Stimulated activated CD8-positive, alpha-beta memory T cell treated with anti-CD3 and anti-CD28 coated beads, Interleukin-12 subunit alpha, Interleukin-12 subunit beta, amount 100 ng/mL, for 24 hours (primary cell): ENCODE data around the gene KLK1.

Source experiments
- DNase-seq: peaks from one replicate; pipeline ENCODE4 v3.0.0-alpha.2; 2020; ENCODE audit errors: extremely low read depth

Gene KLK1

DNA sequence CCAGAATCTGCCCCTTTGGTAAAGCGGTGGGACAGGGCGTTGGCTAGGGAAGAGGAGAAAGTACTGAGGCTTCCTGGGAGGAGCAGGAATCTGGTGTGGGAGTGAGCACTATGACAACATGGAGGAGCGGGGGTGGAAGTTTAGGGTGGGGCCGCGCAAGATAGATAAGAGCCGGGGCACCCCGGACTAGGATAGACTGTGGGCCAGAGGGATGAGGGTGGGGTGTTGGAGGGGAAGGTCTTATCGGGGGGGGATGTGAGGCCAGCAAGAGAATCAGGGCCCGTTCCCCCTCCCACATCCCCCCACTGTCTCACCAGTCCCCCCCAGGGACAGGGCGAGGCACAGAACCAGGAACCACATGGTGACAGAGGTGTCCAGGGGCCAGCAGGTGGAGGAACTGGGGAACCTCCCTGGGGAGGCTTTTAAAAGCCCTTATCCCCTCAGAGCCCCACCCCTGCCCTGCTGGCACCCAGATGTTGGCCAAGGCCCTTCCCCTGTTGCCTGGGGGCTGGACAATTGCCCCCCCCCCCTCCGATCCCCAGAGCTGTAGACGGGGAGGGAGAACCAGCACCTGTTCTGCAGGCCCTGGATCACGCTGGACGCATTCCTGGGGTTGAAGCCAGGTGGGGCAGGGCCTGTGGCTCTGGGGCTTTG lies at the start of gene KLK1:
KLK1 (minus strand) TSS at position 399 of the 654 bp plus-strand sequence; CDS start at position 360, 39 bp downstream.
- no peak for DNase-seq

DNA sequence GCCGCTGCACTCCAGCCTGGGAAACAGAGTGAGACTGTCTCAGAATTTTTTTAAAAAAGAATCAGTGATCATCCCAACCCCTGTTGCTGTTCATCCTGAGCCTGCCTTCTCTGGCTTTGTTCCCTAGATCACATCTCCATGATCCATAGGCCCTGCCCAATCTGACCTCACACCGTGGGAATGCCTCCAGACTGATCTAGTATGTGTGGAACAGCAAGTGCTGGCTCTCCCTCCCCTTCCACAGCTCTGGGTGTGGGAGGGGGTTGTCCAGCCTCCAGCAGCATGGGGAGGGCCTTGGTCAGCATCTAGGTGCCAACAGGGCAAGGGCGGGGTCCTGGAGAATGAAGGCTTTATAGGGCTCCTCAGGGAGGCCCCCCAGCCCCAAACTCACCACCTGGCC lies 49.5 kb upstream of the KLK1 start, which contains the start of gene KLK2:
KLK2 (plus strand) TSS at position 384 of the 400 bp plus-strand sequence. CDS start 35 bp downstream, outside the sequence.
- no peak for DNase-seq

DNA sequence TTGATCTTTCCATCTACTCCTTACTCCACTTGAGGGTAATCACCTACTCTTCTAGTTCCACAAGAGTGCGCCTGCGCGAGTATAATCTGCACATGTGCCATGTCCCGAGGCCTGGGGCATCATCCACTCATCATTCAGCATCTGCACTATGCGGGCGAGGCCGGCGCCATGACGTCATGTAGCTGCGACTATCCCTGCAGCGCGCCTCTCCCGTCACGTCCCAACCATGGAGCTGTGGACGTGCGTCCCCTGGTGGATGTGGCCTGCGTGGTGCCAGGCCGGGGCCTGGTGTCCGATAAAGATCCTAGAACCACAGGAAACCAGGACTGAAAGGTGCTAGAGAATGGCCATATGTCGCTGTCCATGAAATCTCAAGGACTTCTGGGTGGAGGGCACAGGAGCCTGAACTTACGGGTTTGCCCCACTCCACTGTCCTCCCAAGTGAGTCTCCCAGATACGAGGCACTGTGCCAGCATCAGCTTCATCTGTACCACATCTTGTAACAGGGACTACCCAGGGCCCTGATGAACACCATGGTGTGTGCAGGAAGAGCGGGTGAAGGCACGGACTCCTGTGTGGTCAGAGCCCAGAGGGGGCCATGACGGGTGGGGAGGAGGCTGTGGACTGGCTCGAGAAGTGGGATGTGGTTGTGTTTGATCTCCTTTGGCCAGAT lies 47.0 kb upstream of the KLK1 start:
- no peak for DNase-seq

DNA sequence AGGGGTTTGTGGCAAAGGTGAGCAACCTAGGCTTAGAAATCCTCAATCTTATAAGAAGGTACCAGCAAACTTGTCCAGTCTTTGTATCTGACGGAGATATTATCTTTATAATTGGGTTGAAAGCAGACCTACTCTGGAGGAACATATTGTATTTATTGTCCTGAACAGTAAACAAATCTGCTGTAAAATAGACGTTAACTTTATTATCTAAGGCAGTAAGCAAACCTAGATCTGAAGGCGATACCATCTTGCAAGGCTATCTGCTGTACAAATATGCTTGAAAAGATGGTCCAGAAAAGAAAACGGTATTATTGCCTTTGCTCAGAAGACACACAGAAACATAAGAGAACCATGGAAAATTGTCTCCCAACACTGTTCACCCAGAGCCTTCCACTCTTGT lies 45.9 kb upstream of the KLK1 start:
- DNase-seq = no peak

DNA sequence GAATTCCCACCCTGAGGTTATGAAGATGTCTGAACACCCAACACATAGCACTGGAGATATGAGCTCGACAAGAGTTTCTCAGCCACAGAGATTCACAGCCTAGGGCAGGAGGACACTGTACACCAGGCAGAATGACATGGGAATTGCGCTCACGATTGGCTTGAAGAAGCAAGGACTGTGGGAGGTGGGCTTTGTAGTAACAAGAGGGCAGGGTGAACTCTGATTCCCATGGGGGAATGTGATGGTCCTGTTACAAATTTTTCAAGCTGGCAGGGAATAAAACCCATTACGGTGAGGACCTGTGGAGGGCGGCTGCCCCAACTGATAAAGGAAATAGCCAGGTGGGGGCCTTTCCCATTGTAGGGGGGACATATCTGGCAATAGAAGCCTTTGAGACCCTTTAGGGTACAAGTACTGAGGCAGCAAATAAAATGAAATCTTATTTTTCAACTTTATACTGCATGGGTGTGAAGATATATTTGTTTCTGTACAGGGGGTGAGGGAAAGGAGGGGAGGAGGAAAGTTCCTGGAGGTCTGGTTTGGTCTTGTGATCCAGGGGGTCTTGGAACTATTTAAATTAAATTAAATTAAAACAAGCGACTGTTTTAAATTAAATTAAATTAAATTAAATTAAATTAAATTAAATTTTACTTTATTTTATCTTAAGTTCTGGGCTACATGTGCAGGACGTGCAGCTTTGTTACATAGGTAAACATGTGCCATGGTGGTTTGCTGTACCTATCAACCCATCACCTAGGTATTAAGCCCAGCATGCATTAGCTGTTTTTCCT lies 38.1 kb upstream of the KLK1 start:
- no peak for DNase-seq

DNA sequence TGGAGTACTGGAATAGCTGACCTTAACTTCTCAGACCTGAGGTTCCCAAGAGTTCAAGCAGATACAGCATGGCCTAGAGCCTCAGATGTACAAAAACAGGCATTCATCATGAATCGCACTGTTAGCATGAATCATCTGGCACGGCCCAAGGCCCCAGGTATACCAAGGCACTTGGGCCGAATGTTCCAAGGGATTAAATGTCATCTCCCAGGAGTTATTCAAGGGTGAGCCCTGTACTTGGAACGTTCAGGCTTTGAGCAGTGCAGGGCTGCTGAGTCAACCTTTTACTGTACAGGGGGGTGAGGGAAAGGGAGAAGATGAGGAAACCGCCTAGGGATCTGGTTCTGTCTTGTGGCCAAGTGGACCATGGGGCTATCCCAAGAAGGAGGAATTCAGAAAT lies 37.4 kb upstream of the KLK1 start:
- no peak for DNase-seq

DNA sequence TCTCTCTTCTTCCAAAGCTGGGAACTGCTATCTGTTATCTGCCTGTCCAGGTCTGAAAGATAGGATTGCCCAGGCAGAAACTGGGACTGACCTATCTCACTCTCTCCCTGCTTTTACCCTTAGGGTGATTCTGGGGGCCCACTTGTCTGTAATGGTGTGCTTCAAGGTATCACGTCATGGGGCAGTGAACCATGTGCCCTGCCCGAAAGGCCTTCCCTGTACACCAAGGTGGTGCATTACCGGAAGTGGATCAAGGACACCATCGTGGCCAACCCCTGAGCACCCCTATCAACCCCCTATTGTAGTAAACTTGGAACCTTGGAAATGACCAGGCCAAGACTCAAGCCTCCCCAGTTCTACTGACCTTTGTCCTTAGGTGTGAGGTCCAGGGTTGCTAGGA lies 36.3 kb upstream of the KLK1 start:
- DNase-seq = no peak

DNA sequence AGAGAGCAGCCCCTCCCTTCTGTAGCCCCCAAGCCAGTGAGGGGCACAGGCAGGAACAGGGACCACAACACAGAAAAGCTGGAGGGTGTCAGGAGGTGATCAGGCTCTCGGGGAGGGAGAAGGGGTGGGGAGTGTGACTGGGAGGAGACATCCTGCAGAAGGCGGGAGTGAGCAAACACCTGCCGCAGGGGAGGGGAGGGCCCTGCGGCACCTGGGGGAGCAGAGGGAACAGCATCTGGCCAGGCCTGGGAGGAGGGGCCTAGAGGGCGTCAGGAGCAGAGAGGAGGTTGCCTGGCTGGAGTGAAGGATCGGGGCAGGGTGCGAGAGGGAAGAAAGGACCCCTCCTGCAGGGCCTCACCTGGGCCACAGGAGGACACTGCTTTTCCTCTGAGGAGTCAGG lies 35.3 kb upstream of the KLK1 start:
- DNase-seq = no peak

DNA sequence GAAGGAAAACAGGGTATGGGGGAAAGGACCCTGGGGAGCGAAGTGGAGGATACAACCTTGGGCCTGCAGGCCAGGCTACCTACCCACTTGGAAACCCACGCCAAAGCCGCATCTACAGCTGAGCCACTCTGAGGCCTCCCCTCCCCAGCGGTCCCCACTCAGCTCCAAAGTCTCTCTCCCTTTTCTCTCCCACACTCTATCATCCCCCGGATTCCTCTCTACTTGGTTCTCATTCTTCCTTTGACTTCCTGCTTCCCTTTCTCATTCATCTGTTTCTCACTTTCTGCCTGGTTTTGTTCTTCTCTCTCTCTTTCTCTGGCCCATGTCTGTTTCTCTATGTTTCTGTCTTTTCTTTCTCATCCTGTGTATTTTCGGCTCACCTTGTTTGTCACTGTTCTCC lies 33.8 kb upstream of the KLK1 start:
- DNase-seq = no peak

DNA sequence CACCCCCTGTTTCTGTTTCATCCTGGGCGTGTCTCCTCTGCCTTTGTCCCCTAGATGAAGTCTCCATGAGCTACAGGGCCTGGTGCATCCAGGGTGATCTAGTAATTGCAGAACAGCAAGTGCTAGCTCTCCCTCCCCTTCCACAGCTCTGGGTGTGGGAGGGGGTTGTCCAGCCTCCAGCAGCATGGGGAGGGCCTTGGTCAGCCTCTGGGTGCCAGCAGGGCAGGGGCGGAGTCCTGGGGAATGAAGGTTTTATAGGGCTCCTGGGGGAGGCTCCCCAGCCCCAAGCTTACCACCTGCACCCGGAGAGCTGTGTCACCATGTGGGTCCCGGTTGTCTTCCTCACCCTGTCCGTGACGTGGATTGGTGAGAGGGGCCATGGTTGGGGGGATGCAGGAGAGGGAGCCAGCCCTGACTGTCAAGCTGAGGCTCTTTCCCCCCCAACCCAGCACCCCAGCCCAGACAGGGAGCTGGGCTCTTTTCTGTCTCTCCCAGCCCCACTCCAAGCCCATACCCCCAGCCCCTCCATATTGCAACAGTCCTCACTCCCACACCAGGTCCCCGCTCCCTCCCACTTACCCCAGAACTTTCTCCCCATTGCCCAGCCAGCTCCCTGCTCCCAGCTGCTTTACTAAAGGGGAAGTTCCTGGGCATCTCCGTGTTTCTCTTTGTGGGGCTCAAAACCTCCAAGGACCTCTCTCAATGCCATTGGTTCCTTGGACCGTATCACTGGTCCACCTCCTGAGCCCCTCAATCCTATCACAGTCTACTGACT lies 31.2 kb upstream of the KLK1 start, which contains the start of gene KLK3:
KLK3 (plus strand) TSS at position 280 of the 775 bp plus-strand sequence; CDS start at position 321, 41 bp downstream.
- no peak for DNase-seq

DNA sequence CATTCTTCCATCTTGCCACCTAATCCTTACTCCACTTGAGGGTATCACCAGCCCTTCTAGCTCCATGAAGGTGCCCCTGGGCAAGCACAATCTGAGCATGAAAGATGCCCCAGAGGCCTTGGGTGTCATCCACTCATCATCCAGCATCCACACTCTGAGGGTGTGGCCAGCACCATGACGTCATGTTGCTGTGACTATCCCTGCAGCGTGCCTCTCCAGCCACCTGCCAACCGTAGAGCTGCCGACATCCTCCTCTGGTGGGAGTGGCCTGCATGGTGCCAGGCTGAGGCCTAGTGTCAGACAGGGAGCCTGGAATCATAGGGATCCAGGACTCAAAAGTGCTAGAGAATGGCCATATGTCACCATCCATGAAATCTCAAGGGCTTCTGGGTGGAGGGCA lies 28.0 kb upstream of the KLK1 start:
- no peak for DNase-seq

DNA sequence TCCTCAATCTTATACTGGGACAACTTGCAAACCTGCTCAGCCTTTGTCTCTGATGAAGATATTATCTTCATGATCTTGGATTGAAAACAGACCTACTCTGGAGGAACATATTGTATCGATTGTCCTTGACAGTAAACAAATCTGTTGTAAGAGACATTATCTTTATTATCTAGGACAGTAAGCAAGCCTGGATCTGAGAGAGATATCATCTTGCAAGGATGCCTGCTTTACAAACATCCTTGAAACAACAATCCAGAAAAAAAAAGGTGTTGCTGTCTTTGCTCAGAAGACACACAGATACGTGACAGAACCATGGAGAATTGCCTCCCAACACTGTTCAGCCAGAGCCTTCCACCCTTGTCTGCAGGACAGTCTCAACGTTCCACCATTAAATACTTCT lies 27.2 kb upstream of the KLK1 start:
- no peak for DNase-seq

DNA sequence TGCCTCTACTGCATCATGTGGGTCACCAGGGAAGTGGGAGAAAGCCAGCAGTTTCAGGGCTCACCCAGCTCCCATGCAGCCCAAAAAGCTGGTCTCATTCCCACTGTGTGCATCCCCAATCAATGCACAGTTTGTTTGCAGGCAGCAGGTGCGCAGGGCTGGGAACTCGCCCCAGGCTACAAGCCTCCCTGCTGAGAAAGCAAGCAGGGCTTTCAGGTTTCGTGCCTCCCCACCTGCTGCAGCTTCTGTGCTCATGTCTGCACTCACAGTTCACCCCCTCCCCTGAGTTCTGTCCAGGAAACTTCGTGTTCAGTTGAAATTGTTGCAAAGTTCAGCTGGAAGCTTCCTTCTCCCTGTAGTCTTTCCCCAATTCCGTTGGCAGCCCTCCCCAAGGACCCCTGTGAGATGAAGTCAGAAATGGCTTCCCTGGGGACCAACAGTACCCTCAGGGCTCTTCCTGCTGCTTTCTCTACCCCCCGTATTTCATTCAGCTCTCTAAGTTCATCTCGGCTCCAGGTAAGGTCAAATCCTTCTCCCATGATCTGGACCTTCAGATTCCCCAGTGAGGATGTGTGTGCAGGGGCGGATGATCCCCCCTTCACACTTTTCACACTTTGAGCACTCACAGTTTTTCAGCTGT lies 20.8 kb upstream of the KLK1 start:
- no peak for DNase-seq

DNA sequence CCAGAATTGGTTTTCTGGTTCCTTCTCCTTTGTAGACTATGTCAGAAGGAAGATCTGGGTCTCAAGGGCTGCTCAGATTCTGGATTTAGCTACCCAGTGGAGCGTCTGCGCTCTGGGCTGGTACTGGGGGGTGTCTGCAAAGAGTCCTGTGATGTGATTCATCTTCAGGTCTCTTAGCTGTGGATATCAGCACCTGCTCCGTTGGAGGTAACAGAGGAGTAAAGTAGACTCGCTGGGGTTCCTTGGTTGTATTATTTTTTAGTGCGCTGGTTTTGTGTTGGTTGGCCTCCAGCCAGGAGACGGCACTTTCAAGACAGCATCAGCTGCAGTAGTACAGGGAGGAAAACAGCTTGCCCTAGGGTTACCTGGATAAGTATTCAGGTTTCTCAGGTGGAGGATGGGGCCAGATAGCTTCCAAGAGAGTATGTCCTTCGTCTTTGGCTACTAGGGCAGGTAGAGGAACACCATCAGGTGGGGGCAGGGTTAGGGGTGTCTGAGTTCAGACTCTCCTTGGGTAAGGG lies 20.2 kb upstream of the KLK1 start:
- no peak for DNase-seq

DNA sequence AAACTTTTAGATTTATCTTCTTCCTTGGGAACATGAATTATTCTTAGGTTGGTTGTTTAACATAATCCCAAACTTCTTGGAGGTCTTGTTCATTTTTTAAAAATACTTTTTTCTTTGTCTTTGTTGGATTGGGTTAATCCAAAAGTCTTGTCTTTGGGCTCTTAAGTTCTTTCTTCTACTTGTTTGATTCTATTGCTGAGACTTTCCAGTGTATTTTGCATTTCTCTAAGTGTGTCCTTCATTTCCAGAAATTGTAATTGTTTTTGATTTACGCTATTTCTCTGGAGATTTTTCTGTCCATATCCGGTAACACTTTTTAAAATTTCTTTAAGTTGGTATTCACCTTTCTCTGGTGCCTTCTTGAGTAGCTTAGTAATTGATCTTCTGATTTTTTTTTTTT lies 19.6 kb upstream of the KLK1 start:
- no peak for DNase-seq

DNA sequence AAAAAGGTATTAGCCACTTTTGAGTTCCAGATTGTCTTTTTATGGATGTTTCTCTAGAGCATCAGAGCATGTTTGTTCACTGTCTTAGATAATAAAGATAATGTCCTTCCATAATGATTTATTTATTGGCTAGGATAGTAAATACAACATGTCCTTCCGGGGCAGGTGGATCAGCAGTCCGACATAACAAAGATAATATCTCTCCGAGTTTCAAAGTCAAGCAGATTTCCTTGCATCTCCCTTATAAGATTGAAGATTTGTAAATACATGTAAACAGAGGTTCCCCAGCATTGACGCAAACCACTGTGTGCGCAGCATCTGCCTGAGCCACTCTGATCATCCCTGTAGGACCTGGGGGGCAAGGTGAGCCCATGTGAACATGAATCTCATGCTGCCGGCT lies 18.5 kb upstream of the KLK1 start:
- DNase-seq = no peak

DNA sequence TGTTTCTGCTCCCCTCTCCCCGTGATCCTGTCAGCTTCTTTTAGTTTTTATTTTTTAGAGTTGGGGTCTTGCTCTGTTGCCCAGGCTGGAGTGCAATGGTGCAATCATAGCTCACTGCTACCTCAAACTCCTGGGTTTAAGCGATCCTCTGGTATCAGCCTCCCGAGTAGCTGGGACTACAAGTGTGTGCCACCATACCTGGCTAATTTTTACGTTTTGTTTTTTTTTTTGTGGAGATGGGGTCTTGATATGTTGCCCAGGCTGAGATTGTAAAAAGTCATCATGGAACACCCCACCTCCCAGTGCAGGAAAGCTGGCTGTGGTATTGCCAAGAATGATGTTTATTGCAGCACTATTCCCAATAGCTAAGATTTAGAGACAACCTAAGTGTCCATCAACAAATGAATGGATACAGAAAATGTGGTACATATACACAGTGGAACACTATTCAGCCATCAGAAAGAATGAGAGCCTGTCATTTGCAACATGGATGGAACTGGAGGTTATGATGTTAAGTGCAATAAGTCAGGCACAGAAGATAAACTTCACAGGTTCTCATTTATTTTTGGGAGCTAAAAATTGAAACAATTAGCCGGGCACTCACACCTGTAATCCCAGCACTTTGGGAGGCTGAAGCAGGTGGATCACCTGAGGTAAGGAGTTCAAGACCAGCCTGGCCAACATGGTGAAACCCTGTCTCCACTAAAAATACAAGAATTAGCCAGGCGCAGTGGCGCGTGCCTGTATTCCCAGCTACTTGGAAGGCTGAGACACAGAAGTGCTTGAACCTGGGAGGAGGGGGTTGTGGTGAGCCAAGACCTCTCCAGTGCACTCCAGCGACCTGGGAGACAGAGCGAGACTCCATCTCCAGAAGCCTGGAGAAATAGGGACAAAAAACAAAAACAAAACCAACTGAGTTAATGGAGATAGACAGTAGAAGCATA lies 16.4 kb upstream of the KLK1 start:
- DNase-seq = no peak

DNA sequence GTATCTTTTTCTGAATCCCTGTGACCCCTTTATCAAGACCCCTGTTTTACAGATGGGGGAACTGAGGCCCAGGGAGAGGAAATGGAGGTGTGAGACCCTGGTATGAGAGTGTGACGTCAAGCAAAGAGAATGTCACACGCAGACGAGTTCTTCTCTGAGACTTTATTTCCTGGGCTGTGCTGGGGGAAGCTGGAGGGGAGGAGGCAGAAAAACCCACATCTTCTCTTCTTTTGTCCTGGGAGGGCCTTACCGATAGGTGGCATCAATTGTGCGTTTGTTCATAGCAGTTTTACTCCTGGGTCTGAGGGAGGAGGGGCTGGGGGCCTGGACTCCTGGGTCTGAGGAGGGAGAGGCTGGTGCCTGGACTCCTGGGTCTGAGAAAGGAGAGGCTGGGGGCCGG lies 14.7 kb upstream of the KLK1 start:
- no peak for DNase-seq

DNA sequence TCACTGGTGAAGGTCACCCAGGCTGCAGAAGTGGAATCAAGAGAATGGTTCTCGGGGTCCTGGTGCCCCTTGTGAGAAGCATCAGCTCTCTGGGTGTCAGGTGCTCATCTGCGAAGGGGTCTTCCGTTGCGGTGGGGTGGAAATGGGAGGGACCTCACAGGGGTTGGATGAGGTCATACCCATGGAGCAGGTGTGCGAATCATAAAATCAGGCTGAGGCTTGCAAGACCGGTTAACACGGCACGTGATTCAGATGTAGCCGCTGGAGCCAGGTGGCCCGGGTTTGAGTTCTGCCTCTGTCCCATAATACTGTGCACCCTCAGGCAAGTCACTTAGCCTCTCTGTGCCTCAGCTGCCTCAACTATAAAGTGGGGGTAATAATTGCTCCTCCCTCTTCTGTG lies 13.7 kb upstream of the KLK1 start:
- no peak for DNase-seq

DNA sequence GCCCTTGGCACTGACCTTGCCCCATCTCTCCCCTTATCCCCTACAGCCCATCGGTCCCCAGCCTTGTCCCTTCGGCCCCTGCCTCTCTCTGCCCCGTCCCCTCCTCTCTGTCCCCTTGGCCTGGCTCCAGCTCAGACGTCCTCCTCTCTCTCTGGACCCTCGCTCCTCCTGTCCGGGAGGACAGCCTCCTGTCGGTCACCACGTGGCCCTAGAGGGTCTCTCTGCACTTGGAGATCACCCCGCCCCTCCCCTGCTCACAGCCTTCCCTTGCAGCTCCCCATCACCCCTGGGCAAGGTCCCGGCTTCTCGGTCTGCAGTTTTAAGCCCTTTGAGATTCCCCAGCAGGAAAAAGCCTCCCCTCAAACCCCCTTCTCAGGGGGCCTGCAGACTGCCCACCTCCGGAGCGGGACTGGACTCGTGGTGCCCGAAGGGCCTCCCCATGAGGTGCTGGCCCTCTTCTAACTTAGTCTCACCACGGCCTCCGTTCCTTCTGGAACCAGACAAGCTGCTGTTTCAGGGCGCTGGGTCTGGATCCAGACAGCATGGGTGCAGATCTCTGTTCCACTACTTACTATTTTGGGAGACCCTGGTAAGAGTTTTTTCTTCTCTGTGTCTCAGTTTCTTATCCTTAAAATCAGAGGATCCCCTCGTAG lies 13.1 kb upstream of the KLK1 start:
- no peak for DNase-seq
